Suppressor macrophage treated with lipopolysaccharide for 4 hours (primary cell): Measurements from ENCODE around the gene SNX18.
"Not testable (repeated sequence)": the region's sequence is repeated elsewhere in the genome, so short reads cannot be mapped to it uniquely, and the experiment has no call there.

Experiments
- DNase-seq: peaks from one replicate; pipeline ENCODE4 v3.0.0-alpha.2; 2020

Gene SNX18

GRCh38 chr5:54517512-54518145, at the start of gene SNX18:
TSS of gene SNX18 (plus strand) at chr5:54517759. CDS start at chr5:54517953, 194 bp downstream.
- DNase-seq = peak; percentile 97

GRCh38 chr5:54469622-54470021, 47.9 kb upstream of the SNX18 start:
- DNase-seq = peak; percentile 39

GRCh38 chr5:54470128-54470527, 47.4 kb upstream of the SNX18 start:
- DNase-seq = no peak

GRCh38 chr5:54470677-54471076, 46.9 kb upstream of the SNX18 start:
- no peak for DNase-seq

- no peak for DNase-seq
These were observed 46.2 kb upstream of the SNX18 start for GRCh38 chr5:54471398-54471797.

GRCh38 chr5:54476682-54477081, 40.9 kb upstream of the SNX18 start:
- peak; percentile 48 for DNase-seq

- DNase-seq = no peak
These were observed 39.5 kb upstream of the SNX18 start for GRCh38 chr5:54477941-54478478.

- peak; percentile 8 for DNase-seq
These were observed 37.3 kb upstream of the SNX18 start for GRCh38 chr5:54480296-54480695.

GRCh38 chr5:54484219-54484894, 33.2 kb upstream of the SNX18 start:
- DNase-seq = no peak

- DNase-seq = not testable (repeated sequence)
These were observed 31.9 kb upstream of the SNX18 start for GRCh38 chr5:54485659-54486058.

- DNase-seq = not testable (repeated sequence)
These were observed 27.9 kb upstream of the SNX18 start for GRCh38 chr5:54489648-54489979.

- DNase-seq = no peak
These were observed 26.2 kb upstream of the SNX18 start for GRCh38 chr5:54491326-54491725.

- DNase-seq = peak; percentile 31
These were observed 25.4 kb upstream of the SNX18 start for GRCh38 chr5:54492178-54492577.

- no peak for DNase-seq
These were observed 22.5 kb upstream of the SNX18 start for GRCh38 chr5:54495027-54495426.

- DNase-seq = no peak
These were observed 3.3 kb upstream of the SNX18 start for GRCh38 chr5:54514291-54514690.

- DNase-seq = no peak
These were observed 2.6 kb upstream of the SNX18 start for GRCh38 chr5:54514841-54515432.

GRCh38 chr5:54515634-54516033, 1.9 kb upstream of the SNX18 start:
- no peak for DNase-seq

- no peak for DNase-seq
These were observed 1.4 kb upstream of the SNX18 start for GRCh38 chr5:54516051-54516655.

GRCh38 chr5:54517174-54517511, 416 bp upstream of the SNX18 start:
- DNase-seq = no peak

GRCh38 chr5:54518146-54518817, 723 bp downstream of the SNX18 start:
- peak; percentile 76 for DNase-seq

- DNase-seq = no peak
These were observed 1.4 kb downstream of the SNX18 start for GRCh38 chr5:54518818-54519508.

- no peak for DNase-seq
These were observed 1.9 kb downstream of the SNX18 start for GRCh38 chr5:54519509-54519876.

- peak; percentile 84 for DNase-seq
These were observed 2.9 kb downstream of the SNX18 start for GRCh38 chr5:54520438-54520846.
